Adrenal gland (tissue), 5 donors: ENCODE data around the gene SPATC1L.

Source experiments
- CTCF ChIP-seq, 6 experiments: fragments of 450-650 bp in 4 of 6; fragments of 200-600 bp in 2 of 6; sonication (generic) in 1 of 6; IDR thresholded peaks; 1 replicate in 5 of 6; 2 replicates in 1 of 6; pipeline versions ENCODE4 v1.5.1 to v1.8.0; 2016 to 2021; ENCODE audit warnings: antibody characterized with exemption in 6 of 6, mild to moderate bottlenecking in 2 of 6, moderate library complexity in 1 of 6
- POLR2A ChIP-seq, 2 donors: fragments of 450-650 bp; IDR thresholded peaks; one replicate each; pipeline ENCODE4 v1.6.1; 2017; ENCODE audit warnings: antibody characterized with exemption in 2 of 2, mild to moderate bottlenecking in 2 of 2, moderate library complexity in 1 of 2
- donor health status: DM: no; HTN: no; CAD: no.

- TF ChIP-seq POLR2A (IDR thresholded peaks at IDR 0.05) (no peak), CTCF (IDR thresholded peaks at IDR 0.05) (no peak)
These were observed 5.3 kb downstream of the SPATC1L start for GRCh38 chr21:46178961-46179360.
